Gastrocnemius medialis (tissue), 4 donors: ENCODE measurements around the gene NPHS1.

Experiments
- CTCF ChIP-seq, 5 experiments: fragments of 450-650 bp in 3 of 5; fragments of 200-600 bp in 2 of 5; sonication (generic) in 2 of 5; IDR thresholded peaks in 4 of 5; conservative IDR thresholded peaks in 1 of 5; 1 replicate in 4 of 5; 2 replicates in 1 of 5; pipeline ENCODE4 v1.5.1; 2016 to 2019; ENCODE audit warnings: antibody characterized with exemption in 5 of 5, mild to moderate bottlenecking in 3 of 5, moderate library complexity in 3 of 5
- POLR2A ChIP-seq, 2 donors: fragments of 450-650 bp; IDR thresholded peaks; one replicate each; pipeline ENCODE4 v1.6.1; 2017; ENCODE audit warnings: antibody characterized with exemption in 2 of 2, mild to moderate bottlenecking in 2 of 2, moderate library complexity in 2 of 2

DNA sequence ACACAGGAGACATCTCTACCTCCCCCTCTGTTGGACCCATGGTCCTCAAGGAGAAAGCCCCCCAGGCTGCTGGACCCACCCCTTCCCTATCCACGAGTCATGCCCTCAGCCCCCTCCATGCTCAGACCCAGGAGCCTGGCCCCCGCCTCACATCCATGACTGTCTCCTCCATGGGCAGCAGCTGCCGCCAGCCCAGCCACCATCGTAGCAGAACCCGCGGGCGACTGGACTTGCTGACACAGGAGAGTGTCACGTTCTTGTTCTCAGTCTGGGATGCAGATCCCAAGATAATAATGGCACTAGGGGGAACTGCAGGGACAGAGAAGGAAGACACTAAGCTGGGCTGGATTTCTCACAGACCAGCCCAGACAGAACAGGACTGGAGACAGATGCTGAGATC, 3.8 kb downstream of the NPHS1 start:
- no peak for TF ChIP-seq CTCF (IDR thresholded peaks at IDR 0.05 in 4 of 5, conservative IDR thresholded peaks at IDR 0.05 in 1 of 5)
- no peak for TF ChIP-seq POLR2A (IDR thresholded peaks at IDR 0.05)
